H9 (cell line): ENCODE results near the gene C20orf202. TPM values are rescaled to one million over a fixed set of nuclear protein-coding genes. Genes with fewer than 3 reads are reported as not detected.

Experiments used
- DNase-seq: peaks from one replicate; pipeline ENCODE4 v3.0.0-alpha.2; 2017
- H2AFZ ChIP-seq: one replicate; pipeline ENCODE4 v1.6.1; 2013; ENCODE audit warnings: mild to moderate bottlenecking, low read length, control low read depth, moderate library complexity
- H2AK5ac ChIP-seq: 2 replicates; pipeline ENCODE4 v1.6.1; 2013; ENCODE audit warnings: low read length, control low read depth, mixed read lengths; ENCODE audit not compliant: insufficient read length
- H2BK120ac ChIP-seq: one replicate; pipeline ENCODE4 v1.6.1; 2013; ENCODE audit warnings: low read depth, mild to moderate bottlenecking, low read length, control low read depth, inconsistent platforms; ENCODE audit not compliant: poor library complexity, severe bottlenecking
- H2BK12ac ChIP-seq: 2 replicates; pipeline ENCODE4 v1.6.1; 2013; ENCODE audit warnings: low read length, control low read depth, mixed read lengths, low read depth; ENCODE audit not compliant: insufficient read length
- H2BK15ac ChIP-seq: 2 replicates; pipeline ENCODE4 v1.6.1; 2013; ENCODE audit warnings: low read depth, low read length, control low read depth
- H2BK20ac ChIP-seq: one replicate; pipeline ENCODE4 v1.6.1; 2013; ENCODE audit warnings: low read depth, mild to moderate bottlenecking, low read length, control low read depth, inconsistent platforms; ENCODE audit not compliant: poor library complexity, severe bottlenecking
- H2BK5ac ChIP-seq: 2 replicates; pipeline ENCODE4 v1.6.1; 2013; ENCODE audit warnings: low read length, control low read depth, mixed read lengths; ENCODE audit not compliant: insufficient read length
- H3K14ac ChIP-seq: 2 replicates; pipeline ENCODE4 v1.6.1; 2013; ENCODE audit warnings: low read length, control low read depth; ENCODE audit not compliant: insufficient read depth
- H3K18ac ChIP-seq: 2 replicates; pipeline ENCODE4 v1.6.1; 2013; ENCODE audit warnings: low read depth, mild to moderate bottlenecking, mixed read lengths, low read length, control low read depth; ENCODE audit not compliant: insufficient read length
- H3K23ac ChIP-seq: 2 replicates; pipeline ENCODE4 v1.6.1; 2013; ENCODE audit warnings: low read length, control low read depth, mixed read lengths, low read depth; ENCODE audit not compliant: insufficient read length
- H3K23me2 ChIP-seq: 2 replicates; pipeline ENCODE4 v1.6.1; 2013; ENCODE audit warnings: low read depth, mild to moderate bottlenecking, mixed read lengths, low read length, control low read depth; ENCODE audit not compliant: insufficient read length, poor library complexity, severe bottlenecking
- H3K27ac ChIP-seq: 2 replicates; pipeline ENCODE4 v1.5.1; 2013; ENCODE audit warnings: low read length, control low read depth, mixed read lengths, low read depth; ENCODE audit not compliant: insufficient read length
- H3K27me3 ChIP-seq: 2 replicates; pipeline ENCODE4 v1.6.1; 2013; ENCODE audit warnings: low read length, control low read depth, inconsistent platforms; ENCODE audit not compliant: insufficient read depth
- H3K4ac ChIP-seq: 2 replicates; pipeline ENCODE4 v1.6.1; 2013; ENCODE audit warnings: low read depth, mild to moderate bottlenecking, control low read depth, inconsistent platforms, low read length, moderate library complexity
- H3K4me1 ChIP-seq: 2 replicates; pipeline ENCODE4 v1.6.1; 2013; ENCODE audit warnings: low read length, control low read depth, inconsistent platforms; ENCODE audit not compliant: insufficient read depth
- H3K4me2 ChIP-seq: 2 replicates; pipeline ENCODE4 v1.6.1; 2013; ENCODE audit warnings: low read length, control low read depth, mixed read lengths; ENCODE audit not compliant: insufficient read length, insufficient read depth
- H3K56ac ChIP-seq: 2 replicates; pipeline ENCODE4 v1.6.1; 2013; ENCODE audit warnings: low read depth, mild to moderate bottlenecking, mixed read lengths, low read length, control low read depth; ENCODE audit not compliant: insufficient read length
- H3K79me1 ChIP-seq: 2 replicates; pipeline ENCODE4 v1.6.1; 2013; ENCODE audit warnings: low read depth, mild to moderate bottlenecking, moderate library complexity, low read length, control low read depth, inconsistent platforms; ENCODE audit not compliant: insufficient read depth, poor library complexity, severe bottlenecking
- H3K79me2 ChIP-seq: 2 replicates; pipeline ENCODE4 v1.6.1; 2013; ENCODE audit warnings: low read length, control low read depth, inconsistent platforms; ENCODE audit not compliant: insufficient read depth
- H3K9ac ChIP-seq: 2 replicates; pipeline ENCODE4 v1.6.1; 2013; ENCODE audit warnings: low read length, control low read depth, mixed read lengths; ENCODE audit not compliant: insufficient read length; ENCODE audit errors: extremely low read depth
- H3K9me3 ChIP-seq: one replicate; pipeline ENCODE4 v1.6.1; 2013; ENCODE audit warnings: low read depth, low read length, inconsistent platforms; ENCODE audit not compliant: control insufficient read depth
- H3T11ph ChIP-seq: one replicate; pipeline ENCODE4 v1.6.1; 2013; ENCODE audit warnings: mild to moderate bottlenecking, low read length, control low read depth, inconsistent platforms
- H4K20me1 ChIP-seq: one replicate; pipeline ENCODE4 v1.6.1; 2013; ENCODE audit not compliant: control insufficient read depth, insufficient read length, insufficient read depth
- H4K5ac ChIP-seq: 2 replicates; pipeline ENCODE4 v1.6.1; 2013; ENCODE audit warnings: low read depth, mild to moderate bottlenecking, mixed read lengths, low read length, control low read depth; ENCODE audit not compliant: insufficient read length
- H4K8ac ChIP-seq: replicated peaks from 2 replicates; pipeline ENCODE4 v1.6.1; 2013; ENCODE audit warnings: low read length, control low read depth, mixed read lengths, low read depth; ENCODE audit not compliant: insufficient read length
- H4K91ac ChIP-seq: 2 replicates; pipeline ENCODE4 v1.6.1; 2013; ENCODE audit warnings: low read depth, mild to moderate bottlenecking, moderate library complexity, mixed read lengths, low read length, control low read depth; ENCODE audit not compliant: insufficient read length
- H3K27ac Mint-ChIP-seq, 3 experiments: 2 replicates in 2 of 3; 3 replicates in 1 of 3; pipeline ENCODE4 v1.8.0; 2020 to 2021; ENCODE audit warnings: mixed read lengths in 3 of 3, mild to moderate bottlenecking in 1 of 3, moderate library complexity in 1 of 3
- H3K27me3 Mint-ChIP-seq: 2 replicates; pipeline ENCODE4 v1.8.0; 2021; ENCODE audit warnings: low read depth, mild to moderate bottlenecking, moderate library complexity, mixed read lengths
- H3K36me3 Mint-ChIP-seq, 3 experiments: 2 replicates in 2 of 3; 3 replicates in 1 of 3; pipeline ENCODE4 v1.8.0; 2020 to 2021; ENCODE audit warnings: low read depth in 3 of 3, mixed read lengths in 3 of 3; ENCODE audit not compliant: insufficient read depth in 1 of 3
- H3K4me1 Mint-ChIP-seq, 2 experiments: 2 replicates each; pipeline ENCODE4 v1.8.0; 2020; ENCODE audit warnings: mixed read lengths in 2 of 2
- H3K4me3 Mint-ChIP-seq, 2 experiments: 2 replicates in 1 of 2; 3 replicates in 1 of 2; pipeline ENCODE4 v1.8.0; 2020 to 2021; ENCODE audit warnings: mild to moderate bottlenecking in 2 of 2, mixed read lengths in 2 of 2, moderate library complexity in 1 of 2
- H3K9me3 Mint-ChIP-seq, 2 experiments: 2 replicates in 1 of 2; 3 replicates in 1 of 2; pipeline ENCODE4 v1.8.0; 2020; ENCODE audit warnings: mild to moderate bottlenecking in 2 of 2, mixed read lengths in 2 of 2, moderate library complexity in 1 of 2
- CTCF ChIP-seq: fragments of 200-600 bp; sonication (generic); conservative IDR thresholded peaks from 3 replicates; pipeline ENCODE4 v1.8.0; 2021; ENCODE audit warnings: antibody characterized with exemption, mild to moderate bottlenecking
- total RNA-seq: library from RNA; stranded (reverse); gene quantifications from 2 replicates; pipeline ENCODE4 v1.2.1, GENCODE V29; 2021

C20orf202 gene
- total RNA-seq, 1 experiment from 2014 or later = 0.13 TPM

GRCh38 chr20:1154226-1154625 lies 49.0 kb upstream of the C20orf202 start:
- Histone ChIP-seq H3K4me1 (no peaks in the 10 kb centered on the region), H3K14ac (no peak overlapping the region), H3K18ac (no peak overlapping the region), H3K4ac (no peak overlapping the region), H2BK15ac (no peak overlapping the region), H2AK5ac (no peak overlapping the region), H3K79me1 (no peaks in the 10 kb centered on the region), H3K79me2 (no peaks in the 10 kb centered on the region), H3K56ac (no peak overlapping the region), H3K9ac (no peak overlapping the region), H2BK20ac (no peak overlapping the region), H4K8ac (no peak overlapping the region), H2BK5ac (no peak overlapping the region), H3K23me2 (no peaks in the 10 kb centered on the region), H3K23ac (no peak overlapping the region), H2BK120ac (no peak overlapping the region), H2AFZ (no peak overlapping the region), H3T11ph (no peak overlapping the region), H3K9me3 (no peaks in the 10 kb centered on the region), H3K27me3 (no peaks in the 10 kb centered on the region), H2BK12ac (no peak overlapping the region), H4K5ac (no peak overlapping the region), H3K27ac (no peak overlapping the region), H4K91ac (no peak overlapping the region), H3K4me2 (no peak overlapping the region), H4K20me1 (no peaks in the 10 kb centered on the region)
- no peak overlapping the region for H3K27ac Mint-ChIP-seq
- TF ChIP-seq CTCF = no peak
- H3K9me3 Mint-ChIP-seq = no peaks in the 10 kb centered on the region
- H3K27me3 Mint-ChIP-seq = no peaks in the 10 kb centered on the region
- H3K36me3 Mint-ChIP-seq = peaks cover 7 to 26% (median 13%) of the 10 kb centered on the region in 3 experiments; a peak in 6 of 7 replicates
- H3K4me3 Mint-ChIP-seq = no peak overlapping the region
- no peak for DNase-seq
- H3K4me1 Mint-ChIP-seq = no peaks in the 10 kb centered on the region
